Measurements from ENCODE around the gene PKNOX2. TPM values are rescaled to one million over a fixed set of nuclear protein-coding genes. Genes with fewer than 3 reads are reported as not detected.

PKNOX2 gene
- total RNA-seq, 1 donor from 2014 or later, result 20.2 TPM

DNA sequence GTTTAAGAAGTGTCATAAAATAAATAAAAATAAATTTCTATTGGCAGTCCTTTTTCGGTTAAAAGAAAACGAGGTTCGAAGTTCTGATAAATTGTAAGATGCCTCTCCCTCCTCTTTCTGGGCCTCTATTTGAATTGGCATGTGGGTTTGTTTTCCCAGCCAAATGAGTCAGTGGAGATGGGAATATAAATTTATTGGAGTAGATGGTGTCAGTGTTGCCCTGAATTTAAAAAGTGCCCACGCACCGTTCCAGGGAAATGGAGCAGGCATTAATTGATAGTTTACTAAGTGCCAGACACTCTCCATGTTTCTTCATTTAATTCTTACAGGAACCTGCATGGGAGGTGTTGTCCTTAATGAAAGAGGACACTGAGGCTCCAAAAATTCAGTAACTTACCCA is 212.3 kb downstream of the PKNOX2 start:
- DNase-seq (ENCODE audit: low read depth), result no peak

DNA sequence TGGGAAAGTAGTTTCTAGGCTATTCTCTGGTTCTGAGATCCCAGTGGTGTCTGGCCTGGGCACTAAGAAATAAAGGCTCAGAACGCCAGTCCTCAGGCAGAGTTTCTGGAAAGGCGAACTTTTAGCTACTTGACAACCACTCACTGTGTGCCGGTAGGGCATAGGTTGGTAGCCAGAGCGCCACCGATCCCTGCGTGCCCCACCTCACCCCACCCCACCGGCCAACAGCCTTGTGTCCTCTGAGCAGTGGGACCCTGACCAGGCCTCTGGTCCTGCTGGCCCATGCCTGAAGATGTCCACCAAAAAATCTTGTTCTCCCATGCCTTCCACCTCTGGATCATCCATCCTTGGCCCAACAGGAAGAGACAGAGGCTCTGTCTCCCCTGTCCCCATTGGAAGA is 213.5 kb downstream of the PKNOX2 start:
- no peak for DNase-seq (ENCODE audit: low read depth)

DNA sequence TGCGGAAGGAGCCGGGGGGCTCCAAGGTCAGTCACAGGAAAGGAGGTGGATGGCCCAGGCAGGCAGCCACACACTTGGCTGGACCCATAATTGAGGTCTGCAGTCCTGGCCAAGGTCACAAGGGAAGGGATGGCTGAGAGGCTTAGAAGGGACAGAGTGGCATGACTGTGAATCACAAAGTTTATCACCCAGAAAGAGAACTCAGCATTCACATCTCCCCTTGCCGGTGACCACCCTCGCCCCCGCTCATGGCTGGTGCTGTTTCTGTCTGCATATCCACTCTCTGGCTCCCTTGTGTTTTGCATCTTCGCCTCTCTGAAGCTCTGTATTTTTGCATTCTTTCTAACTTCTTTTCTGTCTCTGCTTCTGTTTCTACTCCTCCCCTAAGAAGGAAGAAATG is 214.0 kb downstream of the PKNOX2 start:
- no peak for DNase-seq (ENCODE audit: low read depth)

DNA sequence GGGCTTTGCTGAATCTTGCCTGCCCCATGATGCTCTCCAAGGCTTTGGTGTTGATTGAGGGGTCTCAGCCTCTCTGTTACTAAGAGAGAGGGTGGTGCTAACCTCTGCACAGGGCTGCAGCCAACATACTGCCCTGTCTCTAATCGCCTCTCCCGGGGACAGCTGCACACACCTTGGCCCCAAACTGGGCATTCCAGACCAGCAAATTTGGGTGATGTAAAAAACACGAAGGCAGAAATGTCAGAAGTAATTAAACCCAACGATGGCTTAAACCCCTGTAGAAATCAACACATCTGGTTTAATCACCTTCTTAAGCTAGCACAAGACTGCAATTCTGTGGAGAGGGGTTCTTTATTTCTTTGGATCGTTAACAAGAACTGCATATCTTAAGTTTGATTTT is 215.0 kb downstream of the PKNOX2 start:
- DNase-seq (ENCODE audit: low read depth), result no peak

DNA sequence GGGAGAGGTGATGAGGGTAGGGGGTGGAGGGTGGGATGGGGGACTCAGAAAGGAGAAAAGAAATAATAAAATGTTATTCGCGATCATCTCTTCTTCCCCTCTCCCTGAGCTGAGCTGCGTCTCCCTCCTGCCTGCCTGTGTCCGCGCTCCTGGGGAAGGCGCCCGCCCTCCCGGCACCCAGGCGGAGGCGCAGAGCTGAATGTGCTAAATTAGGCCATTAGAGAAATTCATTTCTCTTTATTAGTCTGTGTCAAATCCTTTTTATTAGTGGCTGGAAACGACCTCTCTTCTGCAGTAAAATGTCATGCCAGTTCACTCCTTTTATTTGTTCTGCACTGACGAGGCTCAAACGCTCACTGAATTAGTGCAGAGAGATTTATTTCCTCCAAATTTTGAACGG is 215.4 kb downstream of the PKNOX2 start:
- DNase-seq (ENCODE audit: low read depth), result no peak

DNA sequence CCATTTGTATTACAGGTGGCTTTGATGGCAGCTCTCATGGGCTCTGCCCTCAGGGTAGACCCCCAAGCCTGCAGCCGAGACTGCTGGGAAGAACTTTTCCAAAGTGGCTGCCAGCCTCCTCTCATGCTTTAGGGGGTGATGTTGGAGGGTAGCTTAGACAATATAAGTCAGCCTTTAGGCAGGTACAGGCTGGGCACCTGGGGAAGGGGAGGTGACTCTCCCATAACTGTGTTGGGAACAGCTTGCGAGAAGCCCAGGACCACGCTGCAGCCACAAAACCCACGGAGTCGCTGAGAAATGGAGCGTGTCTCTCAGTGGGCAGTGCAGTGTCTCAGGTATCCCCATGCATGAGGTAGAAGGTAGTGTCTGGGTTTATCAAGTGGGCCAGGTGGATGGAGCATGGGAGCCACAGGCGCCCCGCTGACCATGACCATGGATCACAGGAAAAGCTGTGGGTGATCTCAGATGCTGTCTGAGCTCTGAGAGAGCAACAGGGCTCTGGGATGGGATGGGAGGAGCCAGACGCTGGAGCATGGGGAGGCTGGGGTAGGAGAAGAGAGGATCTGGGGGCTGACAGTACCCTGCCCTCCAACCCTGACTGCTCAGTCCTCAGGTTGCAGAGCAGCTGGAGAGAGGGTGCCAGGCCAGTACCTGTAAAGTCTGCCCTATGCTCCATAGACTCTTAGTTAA is 216.3 kb downstream of the PKNOX2 start:
- DNase-seq (ENCODE audit: low read depth), result no peak

DNA sequence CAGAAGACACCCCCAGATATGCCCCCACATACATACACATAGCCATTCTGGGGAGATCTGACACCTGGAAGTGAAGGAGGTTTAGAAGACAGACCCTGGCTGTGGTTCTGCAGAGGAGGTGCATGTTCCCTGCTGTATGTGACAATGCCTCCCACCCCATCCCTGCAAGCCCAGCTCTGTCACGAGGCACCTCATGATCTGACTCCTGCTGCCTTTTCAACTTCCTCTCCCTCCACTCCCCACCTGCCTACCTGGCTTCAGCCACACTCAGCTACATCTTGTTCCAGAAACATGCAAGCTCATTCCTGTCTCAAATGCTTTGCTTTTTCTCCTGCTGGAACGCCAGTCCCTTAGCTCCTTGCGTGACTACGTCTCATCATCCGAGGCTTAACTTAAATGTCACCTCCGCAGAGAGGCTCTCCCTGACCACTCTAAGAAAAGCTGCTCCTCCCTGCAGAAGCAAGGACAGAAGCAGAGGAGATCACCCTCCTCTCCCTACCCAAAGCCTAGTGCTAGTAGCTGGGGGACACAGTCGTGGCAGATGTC is 217.0 kb downstream of the PKNOX2 start:
- no peak for DNase-seq (ENCODE audit: low read depth)

DNA sequence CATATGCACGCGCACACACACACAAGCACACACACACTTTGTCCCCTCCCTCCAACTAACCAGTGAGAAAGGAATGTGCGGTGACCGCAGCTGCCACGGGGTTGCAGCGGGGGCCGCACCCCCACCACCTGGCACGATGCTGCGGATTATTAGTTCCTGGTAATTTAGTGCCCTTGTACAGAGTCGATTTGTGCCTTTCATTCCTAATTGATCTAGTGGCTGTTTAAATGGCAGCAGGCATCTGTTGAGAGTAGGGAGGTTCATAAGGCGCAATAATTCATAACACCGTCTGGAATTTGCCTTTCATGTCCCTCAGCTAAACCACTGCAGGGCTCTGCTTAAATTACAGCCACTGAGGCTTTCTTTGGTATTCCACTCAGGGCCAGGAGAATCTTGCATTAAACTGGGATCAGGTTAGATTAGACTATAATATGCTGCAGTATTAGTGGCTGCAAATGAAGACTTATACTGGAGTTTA is 217.8 kb downstream of the PKNOX2 start:
- no peak for DNase-seq (ENCODE audit: low read depth)

DNA sequence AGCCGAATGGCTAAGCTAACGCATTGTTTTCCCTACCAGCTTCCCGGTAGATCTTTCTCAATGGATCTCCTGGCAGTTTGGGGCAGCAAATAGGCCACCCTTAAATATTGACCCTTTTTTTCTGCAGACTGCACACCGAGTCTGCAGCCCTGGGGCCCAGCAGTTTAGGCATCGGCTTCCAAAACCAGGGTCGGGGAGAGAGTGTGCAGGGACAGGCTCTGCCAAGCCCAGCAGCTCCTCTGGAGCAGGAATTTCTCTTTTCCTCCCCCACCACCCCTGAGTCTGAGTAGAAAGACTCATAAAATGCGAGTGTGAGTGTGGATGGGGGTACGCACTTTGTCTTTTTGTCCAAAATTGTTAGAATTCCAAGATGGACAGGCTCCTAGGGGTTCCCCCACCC is 218.3 kb downstream of the PKNOX2 start:
- no peak for DNase-seq (ENCODE audit: low read depth)

DNA sequence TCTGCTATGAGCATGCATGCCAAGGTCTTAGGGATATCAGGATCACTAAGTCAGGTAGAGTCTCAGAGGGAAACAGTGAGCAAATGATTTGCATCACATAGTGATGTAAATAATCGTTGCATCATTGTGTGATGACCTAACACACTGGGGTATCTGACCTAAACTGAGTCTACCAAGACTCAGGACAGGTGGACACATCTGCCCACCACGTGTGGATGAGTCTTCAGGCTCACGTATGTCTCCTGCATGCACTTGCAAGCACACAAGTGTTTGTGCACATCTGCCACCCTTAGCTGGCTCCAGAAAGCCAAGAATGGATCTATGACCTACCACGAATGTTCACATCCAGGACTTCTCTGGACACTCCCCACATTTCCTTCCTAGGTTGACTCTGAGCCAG is 220.3 kb downstream of the PKNOX2 start:
- no peak for DNase-seq (ENCODE audit: low read depth)

DNA sequence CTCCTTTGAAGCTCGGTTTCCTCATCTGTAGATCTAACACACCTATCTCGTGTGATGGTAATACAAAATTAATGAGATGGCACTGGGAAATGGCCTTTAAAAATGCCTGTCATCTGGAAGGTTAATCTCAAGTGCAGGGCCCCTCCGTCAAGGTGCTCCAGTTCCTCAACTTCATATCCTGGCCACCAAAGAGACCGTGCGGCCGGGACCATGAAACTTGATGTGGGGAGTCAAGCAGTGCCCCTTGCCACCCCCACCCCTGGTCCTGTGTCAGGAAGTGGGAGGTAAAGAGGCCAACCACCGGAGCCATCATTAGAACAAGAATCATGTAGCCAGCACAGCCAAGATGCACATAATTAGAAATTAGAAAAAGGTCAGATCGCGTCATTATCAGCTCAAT is 223.3 kb downstream of the PKNOX2 start:
- no peak for DNase-seq (ENCODE audit: low read depth)

DNA sequence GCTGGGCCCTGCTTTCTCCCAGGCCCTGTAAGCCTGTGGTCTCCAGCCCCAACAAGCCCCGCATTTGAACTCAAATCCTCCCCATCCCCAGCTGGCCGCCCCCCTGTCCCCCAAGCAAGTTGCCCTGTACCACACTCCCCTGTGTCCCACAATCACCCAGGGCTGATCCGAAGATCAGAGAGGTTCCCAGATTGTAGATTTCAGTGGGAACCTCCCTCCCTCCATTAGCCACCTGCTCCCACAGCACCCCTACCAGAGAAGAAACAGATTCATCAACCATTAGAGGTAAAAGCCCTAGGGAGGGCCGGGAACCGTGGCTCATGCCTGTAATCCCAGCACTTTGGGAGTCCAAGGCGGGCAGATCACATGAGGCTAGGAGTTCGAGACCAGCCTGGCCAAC is 224.1 kb downstream of the PKNOX2 start:
- DNase-seq (ENCODE audit: low read depth), result no peak

DNA sequence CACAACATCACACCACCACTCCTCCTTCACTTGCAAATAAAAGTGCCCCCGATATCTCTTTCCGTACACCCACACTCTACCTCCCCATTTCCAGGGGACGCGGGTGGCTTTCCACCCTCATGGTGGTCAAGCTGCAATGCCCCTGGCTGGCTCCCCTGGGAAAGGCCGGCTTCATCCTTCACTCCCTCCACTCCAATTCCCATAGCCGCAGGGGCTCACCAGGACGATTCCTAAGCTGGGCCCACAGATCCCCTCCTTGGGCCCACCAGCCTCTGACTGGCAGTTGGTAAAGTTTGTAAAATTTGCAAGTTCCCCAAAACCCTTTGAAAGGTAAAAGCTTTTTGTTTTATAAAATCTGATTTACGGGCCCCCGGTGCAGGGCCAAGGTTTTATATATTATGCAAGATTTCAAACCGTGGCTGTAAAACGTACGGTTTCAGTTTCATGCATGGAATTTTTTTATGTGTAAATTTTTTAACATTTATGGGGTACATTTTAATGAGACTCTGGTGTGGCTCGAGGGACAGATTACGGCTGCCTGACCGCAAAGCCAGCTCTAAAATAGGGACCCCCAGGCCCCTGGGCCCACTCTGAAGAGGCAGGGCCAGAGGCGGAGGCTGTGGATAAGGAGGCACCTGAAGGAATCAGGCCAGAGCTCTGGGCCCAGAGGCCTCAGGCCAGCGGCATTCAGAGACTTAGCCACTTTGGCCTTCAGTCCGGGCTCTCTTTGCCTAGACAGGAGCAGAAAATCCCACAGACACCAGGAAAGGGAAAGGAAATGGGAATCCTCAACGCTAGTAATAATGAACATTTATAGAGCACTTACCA is 225.0 kb downstream of the PKNOX2 start:
- no peak for DNase-seq (ENCODE audit: low read depth)

DNA sequence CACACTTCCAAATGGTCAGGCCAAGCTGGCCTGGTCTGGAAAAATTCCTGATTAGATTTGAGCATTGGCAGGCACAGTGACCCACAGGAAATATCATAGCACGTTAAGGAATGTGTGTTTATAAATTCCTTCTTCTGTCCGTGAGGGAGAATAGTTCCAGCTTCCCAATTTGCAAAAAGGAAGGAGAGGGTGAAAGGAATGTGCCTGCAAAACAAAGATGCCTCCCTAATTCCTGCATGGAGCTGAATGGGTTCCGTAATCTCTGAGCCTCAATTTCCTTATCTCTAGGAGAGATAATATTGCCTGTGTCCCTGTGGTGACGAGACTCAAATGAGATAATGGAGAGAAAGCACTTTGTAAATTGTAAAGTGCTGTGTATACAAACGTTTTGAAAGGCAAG is 226.4 kb downstream of the PKNOX2 start:
- DNase-seq (ENCODE audit: low read depth), result peak; percentile 40

DNA sequence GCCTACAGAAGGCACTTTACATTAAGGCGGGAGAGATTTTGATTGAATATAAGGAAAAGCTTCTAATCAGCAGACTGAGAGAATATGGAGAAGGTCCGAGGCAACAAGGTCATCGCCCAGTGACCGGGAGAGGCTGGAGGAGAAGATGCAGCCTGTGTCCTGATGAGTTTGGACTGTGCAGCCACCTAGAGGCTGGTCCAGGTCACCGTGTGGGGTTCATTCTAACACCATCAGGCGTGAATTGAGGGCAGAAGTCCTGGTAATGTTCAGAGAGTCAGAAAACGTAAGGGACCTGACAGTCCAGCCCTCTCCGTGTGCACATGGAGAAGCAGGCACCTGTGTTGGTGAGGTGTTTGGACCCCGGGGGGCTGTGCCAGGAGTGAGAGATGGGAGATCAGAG is 228.8 kb downstream of the PKNOX2 start:
- DNase-seq (ENCODE audit: low read depth), result no peak

DNA sequence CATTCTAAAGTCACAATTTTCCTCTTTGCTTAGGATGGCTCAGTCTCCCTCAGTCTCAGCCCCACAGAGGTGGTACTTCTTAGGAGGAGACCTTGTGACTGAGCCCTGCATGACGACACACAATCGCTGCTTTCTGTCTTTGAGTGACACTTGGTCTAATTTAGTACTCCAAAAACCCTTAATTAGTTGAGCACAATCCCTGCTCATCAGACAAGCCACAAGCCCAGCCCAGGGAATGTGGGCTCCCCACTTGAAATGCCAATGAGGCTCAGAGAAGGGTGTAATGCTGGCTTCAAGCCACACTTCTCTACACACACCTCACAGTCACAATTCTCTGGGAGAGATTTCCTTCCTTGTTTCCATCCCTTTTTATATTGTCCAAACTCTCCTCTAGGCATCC is 229.7 kb downstream of the PKNOX2 start:
- DNase-seq (ENCODE audit: low read depth), result peak; percentile 50

DNA sequence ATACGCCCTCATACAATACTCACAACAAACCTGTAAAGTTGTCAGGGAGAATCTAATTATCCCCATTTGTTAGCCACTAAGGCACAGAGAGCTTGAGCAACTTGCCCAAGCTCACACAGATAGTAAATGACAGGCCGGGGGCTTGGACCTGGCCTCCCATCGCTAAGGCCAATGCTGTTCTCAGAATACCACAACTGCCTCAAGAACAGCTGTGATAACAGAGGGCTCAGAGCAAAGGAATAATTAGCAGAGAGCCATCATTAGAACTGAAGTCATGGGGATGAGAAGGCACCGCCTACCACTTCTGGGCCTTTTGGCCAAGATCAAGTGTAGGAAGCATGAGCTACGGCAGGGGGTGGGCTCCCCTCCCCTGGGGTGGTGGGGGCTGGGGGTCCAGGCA is 232.9 kb downstream of the PKNOX2 start:
- peak; percentile 89 for DNase-seq (ENCODE audit: low read depth)

DNA sequence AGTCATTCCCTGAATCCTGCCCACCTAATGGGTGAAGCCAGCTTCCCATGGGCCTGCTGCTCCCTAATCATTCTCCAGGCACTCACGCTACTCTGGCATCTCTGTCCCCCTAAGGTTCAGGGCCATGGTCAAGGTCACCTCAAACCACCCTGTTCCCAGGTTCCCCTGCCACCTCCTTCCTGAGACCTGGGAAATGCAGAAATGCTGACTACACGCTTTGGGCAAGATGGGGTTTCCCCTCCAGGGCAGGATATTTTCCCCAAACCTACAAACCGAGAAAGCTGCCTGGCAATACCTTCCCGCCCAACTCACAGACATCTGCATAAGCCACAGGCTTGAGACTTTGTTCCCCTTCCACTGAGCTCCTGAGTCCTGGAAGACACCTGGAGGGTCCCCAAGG is 233.9 kb downstream of the PKNOX2 start:
- no peak for DNase-seq (ENCODE audit: low read depth)

DNA sequence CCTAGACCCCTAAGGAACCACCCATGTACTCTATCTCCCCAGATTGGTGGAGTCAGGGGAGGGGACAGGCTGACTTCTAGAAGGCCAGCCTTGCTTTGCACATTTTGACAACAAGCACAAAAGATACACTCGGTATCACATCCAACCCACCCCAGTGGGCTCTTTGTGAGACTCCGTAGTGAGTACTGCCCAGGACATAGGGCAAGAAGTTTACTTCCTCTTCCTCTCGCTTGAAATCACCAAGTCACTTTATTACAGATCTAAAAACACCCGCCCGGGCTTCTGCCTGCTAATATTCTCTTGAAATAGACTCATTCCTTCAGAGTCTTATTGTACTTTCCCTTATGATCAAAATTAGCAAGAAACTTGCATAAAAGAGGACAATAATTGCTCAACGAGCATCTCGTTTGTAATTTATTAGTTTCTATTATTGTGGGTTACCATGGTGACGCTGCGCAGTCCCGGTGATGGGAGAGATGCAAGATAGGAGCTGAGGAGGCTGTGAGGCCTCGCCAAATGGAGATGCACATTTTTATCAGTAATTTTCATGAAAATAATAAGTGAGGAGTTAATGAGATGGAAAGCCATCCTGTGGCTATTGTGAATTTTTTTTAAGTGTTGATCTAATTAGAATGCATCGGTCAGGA is 234.6 kb downstream of the PKNOX2 start:
- no peak for DNase-seq (ENCODE audit: low read depth)

DNA sequence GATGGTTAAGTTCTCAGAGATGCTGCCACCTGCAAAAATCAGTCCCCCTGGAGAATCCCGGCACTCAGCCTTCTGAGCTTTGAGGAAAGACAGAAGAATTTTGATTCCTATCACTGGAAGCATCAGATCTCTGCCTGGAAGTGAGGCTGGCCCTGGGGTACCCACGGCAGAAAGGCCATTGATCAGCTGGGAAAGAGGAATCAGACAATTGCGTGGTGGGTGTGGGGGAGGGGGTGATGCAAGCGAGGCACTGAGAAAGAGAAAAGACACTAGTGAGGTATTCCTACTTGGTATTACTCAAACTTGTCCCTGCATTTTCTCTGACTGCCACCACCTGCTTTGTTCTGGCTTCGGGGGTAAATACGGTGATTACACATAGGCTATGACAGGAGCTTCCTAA is 235.4 kb downstream of the PKNOX2 start:
- no peak for DNase-seq (ENCODE audit: low read depth)

DNA sequence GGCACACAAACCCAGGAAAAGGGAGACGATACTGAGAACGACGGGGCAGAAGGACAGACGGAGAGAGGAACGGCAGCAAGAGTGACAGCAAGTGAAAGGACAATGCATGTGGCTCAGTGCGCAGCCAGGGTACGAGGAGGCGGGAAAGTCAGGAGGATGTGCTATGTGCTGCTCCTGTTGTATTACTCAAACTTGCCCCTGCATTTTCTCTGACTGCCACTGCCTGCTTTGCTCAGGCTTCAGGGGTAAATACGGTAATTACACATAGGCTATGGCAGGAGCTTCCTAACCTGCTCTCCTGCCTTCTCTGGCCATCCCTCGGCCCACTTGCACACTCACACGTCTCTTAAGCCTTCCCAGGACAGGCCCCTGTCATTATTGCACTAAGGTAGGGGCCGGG is 236.7 kb downstream of the PKNOX2 start:
- DNase-seq (ENCODE audit: low read depth), result no peak

DNA sequence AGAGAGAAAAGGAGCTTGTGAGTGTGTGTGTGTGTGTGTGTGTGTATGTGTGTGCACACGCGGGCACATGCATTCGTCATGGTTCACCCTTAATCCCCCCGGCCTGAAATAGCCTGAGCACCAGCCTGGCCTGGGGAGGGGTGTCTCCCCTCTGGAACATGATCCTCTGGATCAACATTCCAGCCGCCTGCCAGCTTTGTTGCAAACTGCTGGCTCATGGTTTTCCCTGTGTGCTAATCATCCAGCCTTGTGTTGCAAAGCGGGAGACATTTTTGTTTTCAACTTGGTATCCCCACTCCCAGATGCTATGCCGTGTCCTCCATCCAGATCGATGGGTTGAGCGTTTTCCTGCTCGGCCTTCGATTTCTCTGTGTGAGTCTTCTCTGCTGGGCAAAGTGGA is 237.2 kb downstream of the PKNOX2 start:
- DNase-seq (ENCODE audit: low read depth), result peak; percentile 84

All from myocyte (in vitro differentiated cells).